ENCODE results near the gene DNAH11.

- TF ChIP-seq CTCF (IDR thresholded peaks at IDR 0.05) (no peak), POLR2A (IDR thresholded peaks at IDR 0.05) (no peak), POLR2AphosphoS5 (IDR thresholded peaks at IDR 0.05; ENCODE audit: insufficient read depth in 1 of 2, low read depth in 1 of 2) (no peak)
Measured at GRCh38 chr7:21850531-21851285, 307.9 kb downstream of the DNAH11 start.

Measured in vagina (tissue), 2 donors.